ENCODE measurements around the gene BRCA1. TPM values are rescaled to one million over a fixed set of nuclear protein-coding genes. Genes with fewer than 3 reads are reported as not detected.

Gene BRCA1
- total and polyA plus RNA-seq, 11 donors = 2.7 to 11.7 (median 8.1) TPM

- intact Hi-C loops (cut with DNase I) = loop anchor here in 7 of 10 donors (5.0 to 10.0 kb wide), 9 partner anchors 49 to 309 kb away; partner anchors contain the start of genes BRCA1 (in 2 of the 7), TMEM106A (in 2 of the 7) and NBR1 (in 1 of the 7)
- Histone ChIP-seq H3K4me3 (no peak overlapping the region), H3K4me1 (peaks cover 0 to 14% (median 3%) of the 10 kb centered on the region in 12 donors), H3K36me3 (no peaks in the 10 kb centered on the region), H3K27me3 (no peaks in the 10 kb centered on the region), H3K9me3 (no peaks in the 10 kb centered on the region), H3K27ac (no peak overlapping the region)
- ATAC-seq (no peak), DNase-seq (no peak)
- TF ChIP-seq CTCF (IDR thresholded peaks at IDR 0.05) (no peak), POLR2A (IDR thresholded peaks at IDR 0.05) (no peak)
- WGBS, 4 donors = 85 to 86% (median 86%) methylated on average over 17 of the region's 17 CpGs
Measured at GRCh38 chr17:43028221-43028861, 96.8 kb downstream of the BRCA1 start.

- WGBS, 4 donors = 76 to 79% (median 77%) methylated on average over 8 to 9 of the region's 9 CpGs
- H3K36me3 ChIP-seq = no peaks in the 10 kb centered on the region
- DNase-seq (no peak), ATAC-seq (no peak)
- TF ChIP-seq CTCF (IDR thresholded peaks at IDR 0.05) (no peak), POLR2A (IDR thresholded peaks at IDR 0.05) (no peak)
- H3K4me3 ChIP-seq = no peak overlapping the region
- peaks cover 0 to 22% (median 8%) of the 10 kb centered on the region in 12 donors for H3K4me1 ChIP-seq
- H3K27me3 ChIP-seq = no peaks in the 10 kb centered on the region
- H3K27ac ChIP-seq = no peak overlapping the region
- no peaks in the 10 kb centered on the region for H3K9me3 ChIP-seq
- intact Hi-C loops (cut with DNase I) = loop anchor here in 7 of 10 donors (5.0 to 10.0 kb wide), 9 partner anchors 50 to 310 kb away; partner anchors contain the start of genes BRCA1 (in 2 of the 7), TMEM106A (in 2 of the 7) and NBR1 (in 1 of the 7)
Measured at GRCh38 chr17:43027091-43028032, 97.8 kb downstream of the BRCA1 start.

DNA sequence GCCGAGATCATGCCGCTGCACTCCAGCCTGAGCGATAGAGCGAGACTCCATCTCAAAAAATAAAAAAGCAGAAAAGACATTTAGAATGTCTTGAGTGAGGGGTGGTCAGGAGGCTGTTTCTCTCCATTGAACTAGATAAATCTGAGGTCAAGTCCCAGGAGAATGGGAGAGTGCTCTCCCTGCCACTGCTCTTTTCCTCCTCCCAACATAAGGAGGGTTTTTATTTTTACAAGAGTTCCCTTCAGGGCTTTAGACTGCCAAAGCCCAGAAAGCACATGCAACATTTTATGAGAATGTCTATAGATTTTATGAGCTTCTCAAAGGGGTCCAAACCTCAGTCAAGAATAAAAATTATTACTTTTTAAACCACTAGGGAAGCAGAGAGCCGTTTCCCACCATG, 98.6 kb downstream of the BRCA1 start:
- no peak overlapping the region for H3K27ac ChIP-seq
- H3K36me3 ChIP-seq = no peaks in the 10 kb centered on the region
- DNase-seq = no peak
- no peak overlapping the region for H3K4me3 ChIP-seq
- WGBS, 4 donors = 79 to 87% (median 81%) methylated on average over 5 of the region's 5 CpGs
- no peaks in the 10 kb centered on the region for H3K9me3 ChIP-seq
- intact Hi-C loops (cut with DNase I) = loop anchor here in 7 of 10 donors (5.0 to 10.0 kb wide), 9 partner anchors 51 to 311 kb away; partner anchors contain the start of genes BRCA1 (in 2 of the 7), TMEM106A (in 2 of the 7) and NBR1 (in 1 of the 7)
- no peaks in the 10 kb centered on the region for H3K27me3 ChIP-seq
- ATAC-seq = no peak
- TF ChIP-seq POLR2A (IDR thresholded peaks at IDR 0.05) (no peak), CTCF (IDR thresholded peaks at IDR 0.05) (no peak)
- H3K4me1 ChIP-seq = peaks cover 0 to 24% (median 9%) of the 10 kb centered on the region in 12 donors
